Neural progenitor cell (in vitro differentiated cells): Measurements from ENCODE around the gene CLIC4. TPM values are rescaled to one million over a fixed set of nuclear protein-coding genes. Genes with fewer than 3 reads are reported as not detected.
A peak's percentile ranks its signal among the peaks of the same experiment; 100 is the strongest.
"Not testable (repeated sequence)": the region's sequence is repeated elsewhere in the genome, so short reads cannot be mapped to it uniquely, and the experiment has no call there.

ENCODE experiments used
- DNase-seq: peaks from one replicate; pipeline ENCODE4 v3.0.0-alpha.2; 2016; ENCODE audit warnings: low spot score
- H2AFZ ChIP-seq: fragments of 200-600 bp; sonication (generic); replicated peaks from 2 replicates; pipeline ENCODE4 v1.6.1; 2016; ENCODE audit warnings: antibody characterized with exemption
- H3F3A ChIP-seq: fragments of 200-600 bp; sonication (generic); 2 replicates; pipeline ENCODE4 v1.6.1; 2016; ENCODE audit warnings: antibody characterized with exemption, low read depth
- H3K27ac ChIP-seq: fragments of 200-600 bp; sonication (generic); 2 replicates; pipeline ENCODE4 v1.5.1; 2016; ENCODE audit warnings: mild to moderate bottlenecking
- H3K27me3 ChIP-seq: fragments of 200-600 bp; sonication (generic); 2 replicates; pipeline ENCODE4 v1.6.1; 2016; ENCODE audit warnings: mild to moderate bottlenecking, moderate library complexity
- H3K36me3 ChIP-seq: fragments of 200-600 bp; sonication (generic); 2 replicates; pipeline ENCODE4 v1.5.1; 2016
- H3K4me1 ChIP-seq: fragments of 200-600 bp; sonication (generic); 2 replicates; pipeline ENCODE4 v1.6.1; 2016; ENCODE audit warnings: mixed run types
- H3K4me2 ChIP-seq: fragments of 200-600 bp; sonication (generic); 2 replicates; pipeline ENCODE4 v1.6.1; 2016
- H3K4me3 ChIP-seq: fragments of 200-600 bp; sonication (generic); 2 replicates; pipeline ENCODE4 v1.5.1; 2016
- H3K79me2 ChIP-seq: fragments of 200-600 bp; sonication (generic); 2 replicates; pipeline ENCODE4 v1.6.1; 2016; ENCODE audit warnings: low read depth
- H3K9ac ChIP-seq: fragments of 200-600 bp; sonication (generic); 2 replicates; pipeline ENCODE4 v1.6.1; 2016
- H3K9me3 ChIP-seq: fragments of 200-600 bp; sonication (generic); 2 replicates; pipeline ENCODE4 v1.5.1; 2016; ENCODE audit warnings: low read depth
- H4K20me1 ChIP-seq: fragments of 200-600 bp; sonication (generic); 2 replicates; pipeline ENCODE4 v1.6.1; 2016; ENCODE audit warnings: low read depth
- H3K27ac Mint-ChIP-seq: 3 replicates; pipeline ENCODE4 v1.8.0; 2021; ENCODE audit warnings: mixed read lengths
- H3K27me3 Mint-ChIP-seq: 2 replicates; pipeline ENCODE4 v1.8.0; 2022; ENCODE audit warnings: low read depth, mild to moderate bottlenecking, inconsistent platforms, moderate library complexity, mixed read lengths; ENCODE audit not compliant: insufficient read depth
- H3K36me3 Mint-ChIP-seq: 3 replicates; pipeline ENCODE4 v1.8.0; 2021; ENCODE audit warnings: mixed read lengths
- H3K4me1 Mint-ChIP-seq: 3 replicates; pipeline ENCODE4 v1.8.0; 2021; ENCODE audit warnings: mixed read lengths
- H3K4me3 Mint-ChIP-seq: 3 replicates; pipeline ENCODE4 v1.8.0; 2021; ENCODE audit warnings: mild to moderate bottlenecking, moderate library complexity, mixed read lengths
- H3K9me3 Mint-ChIP-seq: 3 replicates; pipeline ENCODE4 v1.8.0; 2020; ENCODE audit warnings: mixed read lengths
- CTCF ChIP-seq: fragments of 200-600 bp; sonication (generic); IDR thresholded peaks from 2 replicates; pipeline ENCODE4 v1.5.1; 2017; ENCODE audit warnings: antibody characterized with exemption, mild to moderate bottlenecking
- EZH2 ChIP-seq: fragments of 200-600 bp; sonication (generic); IDR thresholded peaks from 2 replicates; pipeline ENCODE4 v1.6.1; 2017; ENCODE audit warnings: antibody characterized with exemption, mild to moderate bottlenecking, moderate library complexity
- EZH2phosphoT487 ChIP-seq: fragments of 200-600 bp; sonication (generic); IDR thresholded peaks from 2 replicates; pipeline ENCODE4 v1.6.1; 2017; ENCODE audit warnings: antibody characterized with exemption
- total RNA-seq: library from RNA; depleted of rRNA; stranded (reverse); fragments of >200 nt; gene quantifications from 2 replicates; pipeline ENCODE4 v1.2.3, GENCODE V29; 2015; ENCODE audit warnings: low replicate concordance

Gene CLIC4
- total RNA-seq, 1 donor from 2014 or later: 263 TPM

DNA sequence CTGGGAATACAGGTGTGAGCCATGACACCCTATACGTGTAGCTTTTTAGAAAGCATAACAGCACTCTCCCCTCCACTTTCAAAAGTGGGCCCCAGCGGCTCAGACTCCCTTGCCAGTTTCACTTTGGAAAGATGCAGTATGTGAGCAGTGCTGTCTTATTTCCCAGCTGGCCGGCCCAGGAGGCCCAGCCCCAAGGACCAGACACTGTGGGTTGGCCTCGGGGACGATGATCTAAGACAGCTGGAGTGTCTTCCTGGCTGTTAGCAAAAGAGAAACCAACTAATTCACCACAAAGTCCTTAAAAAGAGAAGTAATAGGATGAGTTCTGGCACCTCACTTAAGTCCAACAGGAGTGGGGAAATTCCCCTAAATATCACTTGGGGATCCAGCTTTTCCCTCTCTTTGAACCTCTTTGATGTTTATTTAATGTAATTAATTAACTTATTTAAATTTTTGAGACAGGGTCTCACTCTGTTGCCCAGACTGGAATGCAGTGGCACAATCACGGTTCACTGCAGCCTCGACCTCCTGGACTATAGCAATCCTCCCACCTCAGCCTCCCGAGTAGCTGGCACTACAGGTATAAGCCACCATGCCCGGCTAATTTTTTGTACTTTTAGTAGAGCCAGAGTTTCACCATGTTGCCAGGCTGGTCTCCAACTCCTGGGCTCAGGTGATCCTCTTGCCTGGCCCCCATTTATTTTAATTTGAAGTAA, 17.6 kb upstream of the CLIC4 start:
- no peak for TF ChIP-seq CTCF
- TF ChIP-seq EZH2: no peak
- TF ChIP-seq EZH2phosphoT487: no peak
- H3F3A ChIP-seq: peaks cover 38% of the 10 kb centered on the region
- H3K9ac ChIP-seq: no peak overlapping the region
- H3K27ac ChIP-seq: no peak overlapping the region
- H3K4me1 ChIP-seq: peaks cover 17% of the 10 kb centered on the region
- Mint-ChIP-seq H3K9me3 (no peaks in the 10 kb centered on the region), H3K27ac (peak overlapping the region; percentile 69), H3K27me3 (peaks cover 5% of the 10 kb centered on the region), H3K4me3 (no peak overlapping the region), H3K36me3 (no peaks in the 10 kb centered on the region), H3K4me1 (peaks cover 46% of the 10 kb centered on the region)
- H3K79me2 ChIP-seq: no peaks in the 10 kb centered on the region
- H3K27me3 ChIP-seq: peaks cover 8% of the 10 kb centered on the region
- no peaks in the 10 kb centered on the region for H3K36me3 ChIP-seq
- no peaks in the 10 kb centered on the region for H4K20me1 ChIP-seq
- H2AFZ ChIP-seq: no peak overlapping the region
- no peaks in the 10 kb centered on the region for H3K9me3 ChIP-seq
- no peak overlapping the region for H3K4me2 ChIP-seq
- no peak for DNase-seq
- H3K4me3 ChIP-seq: no peak overlapping the region

DNA sequence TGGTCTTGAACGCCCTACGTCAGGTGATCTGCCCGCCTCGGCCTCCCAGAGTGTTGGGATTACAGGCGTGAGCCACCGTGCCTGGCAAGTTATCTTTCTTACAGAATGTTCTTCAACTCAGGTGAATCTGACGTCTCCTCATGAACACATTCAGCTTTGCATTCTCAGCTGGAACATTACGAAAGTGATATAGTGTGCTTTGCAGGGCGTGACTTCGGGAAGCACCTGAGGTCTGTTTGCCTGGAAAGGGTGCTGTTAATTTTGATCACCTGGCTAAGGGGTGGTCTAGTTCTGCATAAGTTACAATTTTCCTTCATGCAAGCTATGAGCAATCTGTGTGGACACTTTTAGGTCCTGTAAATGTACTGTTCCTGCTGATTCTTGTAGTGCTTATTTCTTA, 16.3 kb upstream of the CLIC4 start:
- H3K36me3 Mint-ChIP-seq: no peaks in the 10 kb centered on the region
- Histone ChIP-seq H4K20me1 (no peaks in the 10 kb centered on the region), H3K9me3 (no peaks in the 10 kb centered on the region), H3K9ac (no peak overlapping the region), H3K27ac (no peak overlapping the region), H3K4me2 (no peak overlapping the region), H3K27me3 (peaks cover 8% of the 10 kb centered on the region), H3K4me1 (peaks cover 17% of the 10 kb centered on the region), H3F3A (peaks cover 37% of the 10 kb centered on the region), H3K36me3 (no peaks in the 10 kb centered on the region), H2AFZ (no peak overlapping the region), H3K79me2 (no peaks in the 10 kb centered on the region), H3K4me3 (no peak overlapping the region)
- H3K27me3 Mint-ChIP-seq: peaks cover 5% of the 10 kb centered on the region
- no peak for DNase-seq
- peaks cover 46% of the 10 kb centered on the region for H3K4me1 Mint-ChIP-seq
- no peaks in the 10 kb centered on the region for H3K9me3 Mint-ChIP-seq
- peak overlapping the region; percentile 57 for H3K27ac Mint-ChIP-seq
- no peak for TF ChIP-seq CTCF
- TF ChIP-seq EZH2phosphoT487: no peak
- no peak for TF ChIP-seq EZH2
- peak overlapping the region; percentile 56 for H3K4me3 Mint-ChIP-seq

DNA sequence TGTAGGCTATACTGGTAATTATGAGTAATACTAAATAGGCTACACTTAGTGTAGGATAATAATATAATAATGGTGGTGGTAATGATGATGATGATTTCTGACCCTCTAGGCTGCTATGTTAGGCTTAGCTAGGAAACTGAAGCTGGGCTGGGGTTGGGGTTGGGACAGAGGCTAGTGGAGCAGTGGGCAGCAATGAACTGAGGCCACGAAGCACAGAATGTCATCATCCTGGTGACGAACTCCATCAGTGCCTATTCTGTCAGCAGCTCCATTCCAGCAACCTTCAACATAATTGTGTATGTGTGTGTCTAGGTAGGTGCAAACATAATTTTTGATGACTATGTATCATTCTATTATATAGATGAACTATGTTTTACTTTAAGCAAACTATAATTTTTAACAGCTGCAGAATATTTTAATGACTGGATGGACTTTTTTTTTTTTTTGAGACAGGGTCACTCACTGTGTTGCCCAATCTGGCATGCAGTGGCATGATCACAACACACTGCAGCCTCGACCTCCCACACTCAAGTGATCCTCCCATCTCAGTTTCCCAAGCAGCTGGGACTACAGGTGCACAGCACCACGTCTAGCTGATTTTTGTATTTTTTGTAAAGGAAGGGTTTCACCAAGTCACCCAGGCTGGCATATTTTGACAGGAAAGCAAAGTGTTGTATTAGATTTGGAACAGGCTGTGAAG, 12.9 kb upstream of the CLIC4 start:
- Histone ChIP-seq H3K27ac (no peak overlapping the region), H4K20me1 (no peaks in the 10 kb centered on the region)

GRCh38 chr1:24733342-24733741, 11.9 kb upstream of the CLIC4 start:
- H3K27ac Mint-ChIP-seq, H3K4me3 ChIP-seq, H3K36me3 ChIP-seq, H3K36me3 Mint-ChIP-seq, H2AFZ ChIP-seq, H3K27me3 ChIP-seq, H3K27me3 Mint-ChIP-seq, DNase-seq, H3K4me3 Mint-ChIP-seq, H3K9ac ChIP-seq, H3K9me3 ChIP-seq, H3K9me3 Mint-ChIP-seq, H3K27ac ChIP-seq, H3K79me2 ChIP-seq, H3K4me2 ChIP-seq, H4K20me1 ChIP-seq: not testable (repeated sequence)
- peaks cover 33% of the 10 kb centered on the region for H3F3A ChIP-seq
- peaks cover 19% of the 10 kb centered on the region for H3K4me1 ChIP-seq
- H3K4me1 Mint-ChIP-seq: peaks cover 27% of the 10 kb centered on the region

More for the DNA sequence above, 12.9 kb upstream of the CLIC4 start:
- no peak for DNase-seq
- Histone ChIP-seq H3K4me1 (peaks cover 19% of the 10 kb centered on the region), H2AFZ (no peak overlapping the region), H3K4me2 (no peak overlapping the region), H3K9ac (no peak overlapping the region), H3K79me2 (no peaks in the 10 kb centered on the region), H3K4me3 (no peak overlapping the region), H3K27me3 (no peaks in the 10 kb centered on the region), H3K9me3 (no peaks in the 10 kb centered on the region), H3K36me3 (no peaks in the 10 kb centered on the region), H3F3A (peaks cover 33% of the 10 kb centered on the region)
- TF ChIP-seq EZH2phosphoT487: no peak
- TF ChIP-seq CTCF: no peak
- TF ChIP-seq EZH2: no peak
- H3K4me3 Mint-ChIP-seq: peak overlapping the region; percentile 46
- H3K36me3 Mint-ChIP-seq: no peaks in the 10 kb centered on the region
- peaks cover 5% of the 10 kb centered on the region for H3K27me3 Mint-ChIP-seq
- H3K27ac Mint-ChIP-seq: no peak overlapping the region
- no peaks in the 10 kb centered on the region for H3K9me3 Mint-ChIP-seq
- H3K4me1 Mint-ChIP-seq: peaks cover 30% of the 10 kb centered on the region
